ENCODE data around the gene CXCL14. TPM values are rescaled to one million over a fixed set of nuclear protein-coding genes. Genes with fewer than 3 reads are reported as not detected.

The CXCL14 gene
- total RNA-seq, 1 donor from 2014 or later = not detected

DNA sequence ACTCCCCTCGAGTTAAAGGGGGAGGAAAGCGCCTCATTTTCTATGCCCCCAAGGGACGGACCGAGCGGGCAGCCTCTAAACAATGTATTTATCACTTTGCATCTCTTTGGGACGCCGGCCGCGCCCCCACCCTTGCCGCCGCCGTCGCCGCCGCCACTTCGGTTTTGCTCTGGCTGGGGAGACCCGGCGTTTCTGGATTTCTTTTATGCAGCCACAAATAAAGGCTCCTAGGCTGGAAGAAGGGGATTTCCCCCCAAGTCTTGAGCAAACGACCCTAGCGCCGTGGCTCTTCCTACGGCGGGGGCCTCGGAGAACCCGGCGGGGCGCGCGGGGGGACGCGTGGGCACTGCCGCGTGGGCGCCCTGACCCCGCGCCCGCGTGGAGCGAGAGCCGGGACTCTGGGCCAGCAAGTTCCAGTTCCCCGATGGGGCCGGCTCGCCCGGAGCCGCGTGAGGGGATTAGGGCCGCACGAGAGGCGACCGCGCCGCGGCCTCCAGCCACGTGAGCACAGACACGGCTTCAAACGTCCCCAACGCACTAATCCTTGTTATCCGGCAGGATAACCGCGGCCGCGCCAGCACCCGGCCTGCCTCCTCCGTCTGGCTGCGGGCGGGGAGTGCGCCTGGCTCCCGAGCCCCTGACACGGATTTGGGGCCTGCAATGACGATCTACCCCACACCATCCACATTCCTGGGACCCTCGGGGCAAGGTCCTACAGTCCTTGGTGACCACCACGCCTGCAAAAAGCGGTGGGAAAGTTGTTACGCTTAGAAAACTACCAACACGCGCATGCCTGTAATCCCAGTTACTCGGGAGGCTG is 35.1 kb downstream of the CXCL14 start:
- DNase-seq (ENCODE audit: low spot score) = no peak
- H3K4me1 Mint-ChIP-seq (ENCODE audit: low read depth) = peaks cover 8% of the 10 kb centered on the region
- H3K36me3 Mint-ChIP-seq (ENCODE audit: low read depth) = no peaks in the 10 kb centered on the region
- intact Hi-C loops (cut with micrococcal nuclease) = loop anchor here (2.0 kb wide), 1 partner anchor 53 kb away; no protein-coding TSS in a partner anchor
- peak overlapping the region; percentile 67 for H3K4me3 Mint-ChIP-seq (ENCODE audit: low read depth)
- H3K27me3 Mint-ChIP-seq (ENCODE audit: low read depth) = peaks cover 87% of the 10 kb centered on the region
- H3K27ac Mint-ChIP-seq = no peak overlapping the region
- H3K9me3 Mint-ChIP-seq = no peaks in the 10 kb centered on the region

DNA sequence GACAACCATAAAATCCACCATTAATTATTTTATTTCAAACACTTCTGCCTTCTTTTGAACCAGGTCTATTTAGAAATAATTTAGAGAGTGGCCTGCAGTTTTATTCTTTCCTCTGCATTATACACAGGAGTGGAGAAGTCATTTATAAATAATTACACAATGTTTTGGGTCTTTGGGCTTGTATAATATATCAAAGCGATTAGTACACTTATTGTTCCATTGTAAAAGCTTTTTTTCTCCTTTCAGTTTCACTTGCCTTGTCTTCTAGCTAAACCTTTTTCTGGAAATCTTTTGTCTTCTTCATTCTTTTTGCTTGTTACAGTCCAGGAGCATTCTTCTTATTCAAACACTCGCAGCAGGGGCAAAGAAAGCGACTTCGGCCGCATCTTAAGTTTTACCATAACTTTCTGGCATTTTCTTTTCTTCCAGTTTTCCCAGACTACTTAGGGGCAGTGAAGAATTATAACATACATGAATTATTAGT is 35.7 kb downstream of the CXCL14 start:
- no peak for DNase-seq (ENCODE audit: low spot score)
- peaks cover 8% of the 10 kb centered on the region for H3K4me1 Mint-ChIP-seq (ENCODE audit: low read depth)
- H3K9me3 Mint-ChIP-seq = no peaks in the 10 kb centered on the region
- no peak overlapping the region for H3K27ac Mint-ChIP-seq
- intact Hi-C loops (cut with micrococcal nuclease) = no loop called here
- H3K4me3 Mint-ChIP-seq (ENCODE audit: low read depth) = peak overlapping the region; percentile 38
- peaks cover 87% of the 10 kb centered on the region for H3K27me3 Mint-ChIP-seq (ENCODE audit: low read depth)
- H3K36me3 Mint-ChIP-seq (ENCODE audit: low read depth) = no peaks in the 10 kb centered on the region

DNA sequence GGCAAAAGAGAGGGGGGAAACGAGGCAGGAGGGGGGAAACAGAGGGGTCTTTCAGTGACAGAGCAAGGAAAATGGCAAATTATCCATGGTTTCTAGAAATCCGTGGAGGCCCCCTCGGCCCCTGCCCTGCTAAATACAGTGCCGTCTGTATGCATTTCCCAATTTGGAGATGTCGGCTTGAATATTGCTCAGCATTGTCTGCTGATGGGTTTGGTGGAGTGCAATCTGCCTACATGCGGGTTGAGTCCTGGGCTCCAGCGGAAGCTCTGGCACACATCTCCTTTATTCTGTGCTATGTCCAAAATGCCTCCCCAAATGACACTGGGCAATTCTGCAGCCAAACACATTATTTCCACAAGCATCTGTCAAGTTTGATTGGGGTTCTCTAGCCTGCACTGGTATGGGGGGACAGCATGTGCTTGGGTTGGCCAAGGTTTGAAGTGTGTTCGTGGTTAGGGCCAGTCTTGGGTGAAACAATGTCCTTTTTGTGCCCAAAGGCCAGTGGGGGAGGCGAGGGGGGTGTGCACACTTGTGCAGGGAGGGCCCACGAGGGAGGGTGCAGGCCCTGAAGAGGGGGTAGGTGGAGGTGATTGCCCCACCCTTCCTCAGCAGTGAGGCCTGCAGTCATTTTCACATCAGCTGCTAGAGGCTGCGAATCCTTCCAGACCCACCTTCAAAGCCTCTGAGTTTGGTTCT is 36.8 kb downstream of the CXCL14 start:
- DNase-seq (ENCODE audit: low spot score) = no peak
- Mint-ChIP-seq H3K27me3 (ENCODE audit: low read depth) (peaks cover 90% of the 10 kb centered on the region), H3K9me3 (no peaks in the 10 kb centered on the region), H3K4me3 (ENCODE audit: low read depth) (no peak overlapping the region), H3K27ac (no peak overlapping the region), H3K36me3 (ENCODE audit: low read depth) (no peaks in the 10 kb centered on the region), H3K4me1 (ENCODE audit: low read depth) (peaks cover 8% of the 10 kb centered on the region)
- intact Hi-C loops (cut with micrococcal nuclease) = no loop called here

DNA sequence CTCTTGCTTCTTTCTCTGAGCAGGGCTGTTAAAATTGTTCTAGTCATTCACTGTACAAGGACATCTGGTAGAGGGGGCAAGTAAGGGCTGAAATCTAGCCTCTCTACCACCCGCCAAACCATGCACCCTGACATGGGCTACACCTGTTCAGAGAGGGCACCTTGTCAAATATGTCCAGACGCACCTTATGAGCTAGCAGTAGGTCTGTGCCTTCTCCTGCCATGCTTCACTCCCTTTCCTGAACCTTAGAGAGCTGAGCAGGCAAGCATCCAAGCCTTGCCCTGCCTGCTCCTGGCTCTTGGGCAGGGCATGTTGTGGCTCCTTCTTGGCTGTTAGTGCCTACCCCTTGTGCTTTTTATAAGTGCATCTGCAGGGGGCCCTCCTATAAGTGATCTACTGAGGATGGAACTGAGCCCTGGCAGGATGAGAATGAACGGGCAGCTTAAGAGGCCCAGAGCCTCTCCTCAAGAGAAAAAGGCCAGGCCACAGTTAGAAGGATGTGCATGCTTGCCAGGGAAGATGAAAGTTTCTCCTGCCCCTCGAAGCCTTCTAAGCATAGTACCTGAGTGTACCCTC is 39.3 kb downstream of the CXCL14 start:
- H3K27me3 Mint-ChIP-seq (ENCODE audit: low read depth) = peaks cover 85% of the 10 kb centered on the region
- intact Hi-C loops (cut with micrococcal nuclease) = no loop called here

DNA sequence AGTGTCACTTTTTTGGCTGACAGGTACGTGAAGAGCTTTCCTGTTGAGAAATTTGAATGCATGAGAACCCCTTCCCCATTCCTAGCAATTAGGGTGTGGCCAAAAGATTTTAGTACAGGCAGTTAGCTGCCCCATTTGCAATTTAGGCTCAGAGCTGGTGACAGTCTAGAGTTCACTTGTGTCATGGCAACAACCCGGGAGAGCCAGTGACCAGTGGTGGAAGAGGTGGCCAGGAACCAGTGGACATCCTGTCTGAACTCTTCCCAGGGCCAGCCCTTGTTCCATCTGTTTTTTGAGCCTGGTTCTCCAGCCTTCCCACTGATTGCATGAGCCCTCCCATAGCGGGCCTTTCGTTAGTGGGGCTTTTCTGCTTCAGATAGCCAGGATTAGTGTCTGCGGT is 40.5 kb downstream of the CXCL14 start:
- Mint-ChIP-seq H3K4me3 (ENCODE audit: low read depth) (no peak overlapping the region), H3K27ac (no peak overlapping the region), H3K9me3 (no peaks in the 10 kb centered on the region), H3K4me1 (ENCODE audit: low read depth) (peaks cover 7% of the 10 kb centered on the region), H3K36me3 (ENCODE audit: low read depth) (no peaks in the 10 kb centered on the region), H3K27me3 (ENCODE audit: low read depth) (peaks cover 89% of the 10 kb centered on the region)
- no peak for DNase-seq (ENCODE audit: low spot score)
- intact Hi-C loops (cut with micrococcal nuclease) = no loop called here

More for the DNA sequence above, 39.3 kb downstream of the CXCL14 start:
- Mint-ChIP-seq H3K4me3 (ENCODE audit: low read depth) (no peak overlapping the region), H3K36me3 (ENCODE audit: low read depth) (no peaks in the 10 kb centered on the region), H3K27ac (no peak overlapping the region), H3K4me1 (ENCODE audit: low read depth) (peaks cover 11% of the 10 kb centered on the region), H3K9me3 (no peaks in the 10 kb centered on the region)
- DNase-seq (ENCODE audit: low spot score) = no peak

DNA sequence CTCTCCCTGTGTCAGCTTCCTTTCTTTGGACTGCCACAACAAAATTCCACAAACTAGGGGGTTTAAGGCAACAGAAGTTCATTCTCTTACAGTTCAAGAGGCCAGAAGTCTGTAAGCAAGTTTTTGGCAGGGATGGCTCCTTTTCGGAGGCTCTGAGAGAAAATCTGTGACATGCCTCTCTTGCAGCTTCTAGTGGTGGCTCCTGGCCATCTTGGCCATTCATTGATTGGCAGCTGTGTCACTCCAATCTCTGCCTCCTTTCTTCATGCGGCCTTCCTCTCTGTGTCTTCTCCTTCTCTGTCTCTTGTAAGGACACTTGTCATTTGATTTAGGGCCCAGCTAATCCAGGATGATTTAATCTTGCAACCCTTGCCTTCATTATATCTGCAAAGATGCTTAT is 41.0 kb downstream of the CXCL14 start:
- intact Hi-C loops (cut with micrococcal nuclease) = no loop called here
- peaks cover 89% of the 10 kb centered on the region for H3K27me3 Mint-ChIP-seq (ENCODE audit: low read depth)
- no peaks in the 10 kb centered on the region for H3K36me3 Mint-ChIP-seq (ENCODE audit: low read depth)
- no peaks in the 10 kb centered on the region for H3K9me3 Mint-ChIP-seq
- DNase-seq (ENCODE audit: low spot score) = no peak
- H3K27ac Mint-ChIP-seq = no peak overlapping the region
- no peak overlapping the region for H3K4me3 Mint-ChIP-seq (ENCODE audit: low read depth)
- H3K4me1 Mint-ChIP-seq (ENCODE audit: low read depth) = peaks cover 4% of the 10 kb centered on the region

DNA sequence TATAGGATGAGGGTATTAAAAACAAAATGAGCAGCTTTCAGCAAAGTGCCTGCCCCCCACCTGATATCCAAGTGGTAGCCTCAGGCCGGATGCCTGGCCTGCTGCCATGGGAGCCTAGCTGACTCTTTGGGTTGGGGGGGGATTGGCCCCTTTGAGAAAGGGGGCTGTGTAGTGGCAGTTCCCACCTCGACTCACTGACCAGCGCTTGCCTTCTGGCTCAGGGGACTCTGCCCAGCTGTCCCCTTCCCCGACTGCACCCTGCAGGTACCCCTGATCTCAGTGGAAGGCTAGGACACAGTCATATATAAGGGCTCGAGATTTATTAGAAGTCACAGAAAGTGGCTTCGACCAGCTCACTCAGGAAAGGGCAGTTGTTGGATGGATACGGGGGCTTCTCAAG is 41.5 kb downstream of the CXCL14 start:
- peaks cover 4% of the 10 kb centered on the region for H3K4me1 Mint-ChIP-seq (ENCODE audit: low read depth)
- intact Hi-C loops (cut with micrococcal nuclease) = no loop called here
- no peaks in the 10 kb centered on the region for H3K9me3 Mint-ChIP-seq
- H3K4me3 Mint-ChIP-seq (ENCODE audit: low read depth) = no peak overlapping the region
- H3K27me3 Mint-ChIP-seq (ENCODE audit: low read depth) = peaks cover 90% of the 10 kb centered on the region
- no peak for DNase-seq (ENCODE audit: low spot score)
- no peak overlapping the region for H3K27ac Mint-ChIP-seq
- no peaks in the 10 kb centered on the region for H3K36me3 Mint-ChIP-seq (ENCODE audit: low read depth)

DNA sequence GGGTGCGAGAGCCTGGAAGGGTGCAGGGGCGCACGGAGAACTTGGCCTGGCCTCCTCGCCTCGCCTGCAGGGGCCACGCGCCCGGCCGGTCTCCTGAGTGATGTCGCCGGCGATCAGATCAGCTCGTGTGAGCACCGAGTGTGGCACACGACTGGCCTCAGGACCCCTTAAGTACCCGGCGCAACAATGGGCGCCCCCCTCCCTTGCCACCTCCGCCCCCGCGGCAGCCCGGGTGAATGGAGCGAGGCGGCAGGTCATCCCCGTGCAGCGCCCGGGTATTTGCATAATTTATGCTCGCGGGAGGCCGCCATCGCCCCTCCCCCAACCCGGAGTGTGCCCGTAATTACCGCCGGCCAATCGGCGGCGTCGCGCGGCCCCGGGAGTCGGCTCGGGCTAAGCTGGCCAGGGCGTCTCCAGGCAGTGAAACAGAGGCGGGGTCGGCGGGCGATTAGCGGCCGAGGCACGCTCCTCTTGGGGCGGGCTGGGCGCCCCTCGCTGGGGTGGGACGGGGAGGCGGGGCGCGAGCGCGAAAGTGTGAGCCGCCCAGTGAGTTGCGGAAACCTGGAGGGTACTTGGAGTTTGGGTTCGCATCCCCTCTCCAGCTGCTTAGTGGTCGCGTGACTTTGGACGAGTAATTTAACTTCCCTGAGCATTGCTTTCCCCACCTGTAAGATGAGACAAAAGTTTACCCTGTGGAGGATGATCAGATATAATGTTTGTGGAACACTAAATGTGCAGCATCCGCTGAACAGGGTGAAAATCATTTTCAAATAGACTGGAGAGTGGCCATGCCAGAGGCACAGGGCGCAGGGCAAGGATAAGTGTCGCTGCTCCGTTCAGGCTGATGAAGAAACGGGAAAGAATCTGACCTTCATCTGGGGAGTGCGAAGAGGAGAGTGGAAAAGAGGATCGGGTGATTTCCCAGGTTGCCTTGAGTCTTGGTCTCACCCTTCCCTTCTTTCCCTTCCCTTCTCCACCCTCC is 42.7 kb downstream of the CXCL14 start, which contains the start of gene NEUROG1:
TSS of gene NEUROG1 (minus strand) at position 145 of the 982 bp plus-strand sequence. CDS start 274 bp downstream, outside the sequence.
- Mint-ChIP-seq H3K4me3 (ENCODE audit: low read depth) (no peak within 1 kb of the TSS), H3K27me3 (ENCODE audit: low read depth) (peaks cover 86% of the 10 kb centered on the region), H3K36me3 (ENCODE audit: low read depth) (no peaks in the 10 kb centered on the region), H3K27ac (no peak within 1 kb of the TSS), H3K4me1 (ENCODE audit: low read depth) (peaks cover 4% of the 10 kb centered on the region), H3K9me3 (no peaks in the 10 kb centered on the region)
- intact Hi-C loops (cut with micrococcal nuclease) = loop anchor here (2.0 kb wide), 1 partner anchor 47 kb away; no protein-coding TSS in a partner anchor
- DNase-seq (ENCODE audit: low spot score) = no peak

DNA sequence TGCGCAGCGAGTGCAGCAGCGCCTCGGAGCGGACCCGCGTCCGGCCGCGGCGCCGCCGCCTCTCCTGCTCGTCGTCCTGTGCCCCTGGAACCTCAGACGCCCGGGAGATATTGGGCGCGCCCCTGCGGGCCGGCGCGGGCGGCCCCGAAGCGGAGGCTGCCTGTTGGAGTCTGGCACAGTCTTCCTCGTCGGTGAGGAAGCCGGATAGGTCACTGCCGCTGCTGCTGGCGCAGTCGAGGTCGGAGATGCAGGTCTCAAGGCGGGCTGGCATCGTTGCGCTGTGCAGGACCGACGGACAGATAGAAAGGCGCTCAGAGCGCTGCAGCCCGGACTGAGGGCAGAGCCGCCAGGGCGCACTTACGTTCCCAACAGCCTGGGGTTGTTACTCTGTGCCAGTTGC is 43.4 kb downstream of the CXCL14 start:
- H3K27ac Mint-ChIP-seq = no peak overlapping the region
- H3K4me1 Mint-ChIP-seq (ENCODE audit: low read depth) = peaks cover 4% of the 10 kb centered on the region
- H3K9me3 Mint-ChIP-seq = no peaks in the 10 kb centered on the region
- DNase-seq (ENCODE audit: low spot score) = no peak
- intact Hi-C loops (cut with micrococcal nuclease) = loop anchor here (2.0 kb wide), 1 partner anchor 47 kb away; no protein-coding TSS in a partner anchor
- no peak overlapping the region for H3K4me3 Mint-ChIP-seq (ENCODE audit: low read depth)
- H3K36me3 Mint-ChIP-seq (ENCODE audit: low read depth) = no peaks in the 10 kb centered on the region
- H3K27me3 Mint-ChIP-seq (ENCODE audit: low read depth) = peaks cover 87% of the 10 kb centered on the region

DNA sequence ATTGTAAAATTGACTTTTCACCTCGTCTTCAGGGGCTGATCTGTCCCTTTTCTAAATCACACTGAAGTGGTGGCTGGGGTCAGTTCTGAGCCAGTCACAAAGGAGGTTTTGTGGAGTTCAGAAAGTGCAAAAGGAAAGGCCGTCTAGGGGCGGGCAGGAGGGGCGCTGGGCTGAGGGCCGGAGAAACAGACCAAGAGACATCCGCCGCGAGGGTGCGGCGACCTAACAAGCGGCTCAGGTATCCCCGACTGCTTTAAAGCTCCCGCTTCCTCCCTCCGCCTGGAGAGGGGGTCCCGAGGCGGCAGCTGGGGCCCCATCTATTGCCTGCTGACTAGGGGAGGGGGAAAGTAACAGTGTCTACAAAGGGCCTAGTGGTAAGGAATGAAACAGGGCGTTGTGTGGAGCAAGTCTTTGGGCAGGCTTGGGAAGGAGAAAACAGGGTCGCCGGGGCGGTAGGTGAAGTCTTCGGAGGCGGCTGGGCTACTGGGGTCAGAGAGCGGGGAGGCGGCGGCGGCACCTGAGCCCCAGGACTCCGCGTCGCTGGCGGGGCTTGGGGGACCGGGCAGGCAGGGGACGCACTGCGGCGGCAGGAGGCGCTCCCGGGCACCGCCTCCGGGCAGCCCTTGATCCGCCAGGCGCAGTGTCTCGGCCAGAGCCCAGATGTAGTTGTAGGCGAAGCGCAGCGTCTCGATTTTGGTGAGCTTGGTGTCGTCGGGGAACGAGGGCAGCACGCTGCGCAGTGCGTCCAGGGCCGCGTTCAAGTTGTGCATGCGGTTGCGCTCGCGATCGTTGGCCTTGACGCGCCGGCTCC is 44.0 kb downstream of the CXCL14 start:
- H3K9me3 Mint-ChIP-seq = no peaks in the 10 kb centered on the region
- H3K27ac Mint-ChIP-seq = no peak overlapping the region
- peaks cover 86% of the 10 kb centered on the region for H3K27me3 Mint-ChIP-seq (ENCODE audit: low read depth)
- no peak overlapping the region for H3K4me3 Mint-ChIP-seq (ENCODE audit: low read depth)
- no peaks in the 10 kb centered on the region for H3K36me3 Mint-ChIP-seq (ENCODE audit: low read depth)
- DNase-seq (ENCODE audit: low spot score) = no peak
- intact Hi-C loops (cut with micrococcal nuclease) = loop anchor here (2.0 kb wide), 1 partner anchor 46 kb away; no protein-coding TSS in a partner anchor
- H3K4me1 Mint-ChIP-seq (ENCODE audit: low read depth) = peaks cover 4% of the 10 kb centered on the region

DNA sequence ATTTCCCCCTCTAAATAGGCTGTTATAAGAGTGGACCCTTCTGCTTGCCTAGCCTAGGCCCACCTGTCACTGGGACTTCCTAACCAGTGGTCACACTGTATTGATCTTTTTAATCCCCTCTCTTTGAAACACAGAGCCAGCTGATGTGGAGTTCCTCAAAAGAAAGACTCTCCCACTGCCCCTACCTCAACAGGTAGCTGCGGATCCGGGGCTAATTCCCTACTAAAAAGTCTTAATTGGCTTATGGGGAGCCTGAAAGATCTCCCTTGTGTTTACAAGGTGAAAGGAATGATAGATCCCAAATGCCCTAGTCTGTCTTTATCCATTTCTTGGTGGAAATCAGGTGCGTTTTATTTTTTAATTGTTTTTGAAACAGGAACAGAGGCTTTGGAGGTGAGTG is 45.0 kb downstream of the CXCL14 start:
- no peak for DNase-seq (ENCODE audit: low spot score)
- H3K27me3 Mint-ChIP-seq (ENCODE audit: low read depth) = peaks cover 75% of the 10 kb centered on the region
- H3K9me3 Mint-ChIP-seq = no peaks in the 10 kb centered on the region
- no peak overlapping the region for H3K4me3 Mint-ChIP-seq (ENCODE audit: low read depth)
- H3K4me1 Mint-ChIP-seq (ENCODE audit: low read depth) = peaks cover 4% of the 10 kb centered on the region
- H3K36me3 Mint-ChIP-seq (ENCODE audit: low read depth) = no peaks in the 10 kb centered on the region
- intact Hi-C loops (cut with micrococcal nuclease) = loop anchor here (2.0 kb wide), 1 partner anchor 45 kb away; no protein-coding TSS in a partner anchor
- no peak overlapping the region for H3K27ac Mint-ChIP-seq
